ENCODE data around the gene CYTH3.

- TF ChIP-seq CTCF (IDR thresholded peaks at IDR 0.05) (no peak), POLR2A (IDR thresholded peaks at IDR 0.05) (no peak), EP300 (IDR thresholded peaks at IDR 0.05) (no peak)
Measured at GRCh38 chr7:6221340-6222319, 50.8 kb downstream of the CYTH3 start.

Data from ovary (tissue), 3 donors.